Stimulated activated CD4-positive, alpha-beta T cell treated with anti-CD3 and anti-CD28 coated beads, Interleukin-1b, Interleukin-23, amount 100 ng/mL, for 4 hours (primary cell): ENCODE measurements around the gene CNOT2.
A peak's percentile ranks its signal among the peaks of the same experiment; 100 is the strongest.

Experiments
- DNase-seq, 2 donors: peaks; one replicate each; pipeline ENCODE4 v3.0.0-alpha.2; 2020; ENCODE audit warnings: low read depth in 2 of 2

CNOT2 gene, protein sequence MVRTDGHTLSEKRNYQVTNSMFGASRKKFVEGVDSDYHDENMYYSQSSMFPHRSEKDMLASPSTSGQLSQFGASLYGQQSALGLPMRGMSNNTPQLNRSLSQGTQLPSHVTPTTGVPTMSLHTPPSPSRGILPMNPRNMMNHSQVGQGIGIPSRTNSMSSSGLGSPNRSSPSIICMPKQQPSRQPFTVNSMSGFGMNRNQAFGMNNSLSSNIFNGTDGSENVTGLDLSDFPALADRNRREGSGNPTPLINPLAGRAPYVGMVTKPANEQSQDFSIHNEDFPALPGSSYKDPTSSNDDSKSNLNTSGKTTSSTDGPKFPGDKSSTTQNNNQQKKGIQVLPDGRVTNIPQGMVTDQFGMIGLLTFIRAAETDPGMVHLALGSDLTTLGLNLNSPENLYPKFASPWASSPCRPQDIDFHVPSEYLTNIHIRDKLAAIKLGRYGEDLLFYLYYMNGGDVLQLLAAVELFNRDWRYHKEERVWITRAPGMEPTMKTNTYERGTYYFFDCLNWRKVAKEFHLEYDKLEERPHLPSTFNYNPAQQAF

DNA sequence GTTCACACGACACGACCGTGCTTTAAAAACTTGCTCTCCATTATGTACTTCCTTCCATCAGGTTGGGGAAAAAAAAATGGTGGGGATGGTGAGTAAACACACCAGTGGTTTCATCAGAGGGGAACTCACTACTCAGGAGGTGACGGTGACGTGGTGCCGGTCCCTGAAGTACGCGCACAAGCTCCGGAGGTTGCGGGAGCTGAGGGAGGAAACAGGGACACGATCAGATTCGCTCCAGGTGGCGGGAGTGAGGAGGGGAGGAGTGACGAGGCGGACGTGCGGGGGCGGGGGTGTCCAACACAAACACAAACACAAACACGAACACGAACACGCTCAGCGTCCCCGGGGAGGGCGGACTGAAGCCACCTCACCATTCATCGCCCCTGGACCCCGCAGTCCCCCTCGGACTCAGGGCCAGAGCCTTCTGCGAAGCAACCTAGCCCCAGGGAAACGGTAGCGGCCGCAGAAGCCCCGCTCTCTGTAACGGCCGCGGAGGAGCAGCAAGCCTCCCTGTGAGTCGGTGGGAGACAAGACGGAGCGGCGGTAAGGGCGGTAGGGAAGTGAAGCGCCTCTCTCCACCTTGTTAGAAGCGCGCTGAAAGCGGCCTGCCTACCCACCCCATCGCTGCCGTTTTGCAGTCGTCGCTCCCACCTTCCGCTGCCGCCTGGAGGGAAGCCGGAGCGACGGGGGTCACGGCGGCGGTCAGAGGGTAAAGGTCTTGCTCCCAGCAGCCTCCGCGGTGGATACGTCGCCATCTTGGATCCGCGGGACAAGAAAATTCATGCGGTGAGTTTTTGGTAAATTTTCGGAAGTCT lies at the start of gene CNOT2:
CNOT2 (plus strand) TSS at position 739 of the 815 bp plus-strand sequence. CDS start 34,794 bp downstream, outside the sequence.
- DNase-seq = peak; percentile 82 to 85

DNA sequence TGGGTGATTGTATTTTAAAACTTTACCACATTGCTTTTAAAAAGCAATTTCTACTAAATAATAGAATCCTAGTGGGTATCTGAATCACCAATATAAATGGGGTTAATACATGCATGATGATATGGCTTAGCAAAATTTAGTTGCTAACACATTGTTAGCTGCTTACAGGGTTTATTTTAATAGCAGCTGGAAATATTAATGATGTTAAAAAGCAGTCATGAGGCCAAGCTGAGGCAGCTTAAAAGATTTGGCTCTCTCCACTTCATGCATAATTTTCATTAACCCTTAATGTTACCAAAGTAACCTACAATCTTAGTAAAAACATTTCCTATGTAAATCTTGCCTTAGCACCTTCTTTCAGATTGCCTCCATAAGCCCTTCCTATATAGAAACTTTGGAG lies 49.2 kb upstream of the CNOT2 start:
- DNase-seq = no peak

DNA sequence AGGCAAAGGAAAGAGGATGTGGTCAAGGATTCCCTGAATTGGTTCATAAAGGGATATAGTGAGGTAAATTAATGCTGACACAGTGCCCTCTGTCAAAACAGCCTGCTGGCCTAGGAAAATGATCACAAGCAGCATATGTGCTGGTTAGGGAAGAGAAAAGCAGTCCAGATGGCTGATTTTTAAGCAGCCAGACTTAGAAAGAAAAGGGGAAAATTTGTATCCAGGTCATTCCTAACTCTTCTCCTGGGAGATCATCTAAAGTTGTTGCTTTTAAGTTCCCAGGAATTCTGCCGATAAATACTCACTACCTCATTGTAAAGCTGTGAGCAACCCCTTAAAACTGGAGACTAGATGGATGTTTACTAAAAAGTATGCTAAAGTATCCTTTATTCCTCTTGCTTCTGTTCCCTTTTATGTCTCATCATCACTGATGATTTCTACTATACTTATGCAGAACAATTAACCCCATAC lies 46.4 kb upstream of the CNOT2 start:
- DNase-seq = no peak

DNA sequence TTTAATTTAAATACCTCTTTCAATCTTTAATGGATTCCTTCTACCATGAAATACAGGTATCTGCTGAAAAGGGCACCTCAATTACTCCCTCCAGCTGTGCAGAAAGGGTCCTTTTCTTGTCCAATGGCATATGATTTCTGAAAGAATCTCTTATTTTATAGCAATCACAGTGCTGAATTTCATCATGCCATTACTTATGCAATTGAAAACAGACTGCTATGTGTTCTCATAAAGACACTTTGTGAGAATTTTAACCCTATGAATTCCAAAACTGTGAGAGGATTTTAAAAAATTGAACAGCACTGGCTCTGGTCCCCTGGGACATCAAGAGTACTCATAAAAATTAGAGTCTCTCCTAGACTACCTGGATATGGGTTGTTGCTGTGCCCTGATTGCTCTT lies 45.9 kb upstream of the CNOT2 start:
- DNase-seq = no peak

DNA sequence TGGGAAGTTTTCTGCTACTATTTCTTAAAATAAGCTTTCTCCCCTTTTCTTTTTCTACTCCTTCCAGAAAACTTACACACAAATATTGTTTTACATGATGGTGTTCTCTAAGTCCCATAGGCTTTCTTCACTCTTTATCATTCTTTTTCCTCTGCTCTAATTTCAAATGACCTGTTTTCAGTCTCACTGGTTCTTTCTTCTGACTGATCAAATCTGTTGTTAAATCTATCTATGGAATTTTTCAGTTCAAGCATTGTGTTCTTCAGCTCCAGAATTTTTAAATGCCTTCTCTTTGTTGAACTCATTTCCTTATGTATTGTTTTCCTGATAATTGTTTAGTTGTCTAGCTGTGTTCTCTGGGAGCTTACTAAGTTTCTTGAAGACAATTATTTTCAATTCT lies 29.5 kb upstream of the CNOT2 start:
- no peak for DNase-seq

DNA sequence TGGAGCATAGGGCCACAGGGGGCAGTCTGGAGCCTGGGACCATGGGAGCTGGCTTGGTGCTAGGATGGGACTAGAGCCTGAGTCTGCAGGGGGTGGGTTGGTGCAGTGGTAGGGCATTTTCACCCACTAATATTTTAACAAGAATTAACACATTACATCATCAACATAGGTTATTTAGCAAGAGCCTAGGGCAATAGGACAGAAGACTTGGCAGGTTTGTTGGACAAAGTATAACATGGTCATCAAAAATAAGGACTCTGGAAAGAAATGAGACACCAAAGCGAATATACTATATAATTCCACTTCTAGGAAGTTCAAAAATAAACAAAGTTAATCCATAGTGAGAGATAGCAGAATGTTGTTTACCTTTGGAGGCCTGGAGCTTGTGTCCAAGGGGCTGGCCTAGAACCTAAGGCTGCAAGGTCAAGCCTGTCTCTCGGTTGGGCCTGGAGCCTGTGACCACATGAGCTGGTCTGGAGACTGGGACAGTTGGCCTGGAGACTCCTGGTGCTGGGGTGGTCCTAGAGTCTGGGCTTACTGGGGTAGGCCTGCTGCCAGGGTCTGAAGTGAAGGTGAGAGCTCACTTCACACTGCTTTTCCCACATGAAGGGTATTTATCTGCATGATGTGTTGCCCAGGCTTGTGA lies 28.1 kb upstream of the CNOT2 start:
- no peak for DNase-seq

DNA sequence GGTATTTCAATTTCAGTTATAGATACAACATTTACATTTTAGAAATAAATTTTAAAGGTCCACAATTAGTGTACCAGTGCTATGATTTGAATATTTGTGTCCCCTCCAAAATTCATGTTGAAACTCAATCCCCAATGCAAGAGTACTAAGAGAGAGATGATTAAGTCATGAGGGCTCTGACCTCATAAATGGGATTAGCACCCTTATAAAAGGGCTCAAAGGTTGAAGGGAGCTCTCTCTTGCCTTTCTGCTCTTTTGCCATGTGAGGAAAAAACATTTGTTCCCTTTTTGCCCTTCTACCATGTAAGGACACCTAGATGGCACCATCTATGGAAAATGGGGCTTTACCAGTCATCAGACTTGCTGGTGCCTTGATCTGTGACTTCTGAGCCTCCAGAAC lies 25.8 kb upstream of the CNOT2 start:
- DNase-seq = no peak

DNA sequence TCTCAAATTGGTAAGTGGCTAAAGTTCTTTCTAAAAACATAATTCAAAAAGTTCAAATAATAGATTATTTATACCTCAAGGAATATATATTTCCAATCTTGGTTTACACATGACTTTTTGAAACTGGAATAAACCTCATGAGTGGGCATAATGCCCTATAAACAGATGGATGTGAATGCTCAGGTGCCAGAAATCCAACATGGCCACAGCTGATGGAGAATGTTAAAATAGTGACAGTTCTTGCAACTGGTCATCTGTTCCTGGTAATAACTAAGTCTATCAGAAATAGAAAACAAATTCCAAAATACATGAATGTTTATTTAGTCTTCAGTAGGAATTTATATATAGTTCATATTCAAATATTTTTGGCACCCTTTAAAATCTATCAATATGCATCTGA lies 21.6 kb upstream of the CNOT2 start:
- DNase-seq = no peak

DNA sequence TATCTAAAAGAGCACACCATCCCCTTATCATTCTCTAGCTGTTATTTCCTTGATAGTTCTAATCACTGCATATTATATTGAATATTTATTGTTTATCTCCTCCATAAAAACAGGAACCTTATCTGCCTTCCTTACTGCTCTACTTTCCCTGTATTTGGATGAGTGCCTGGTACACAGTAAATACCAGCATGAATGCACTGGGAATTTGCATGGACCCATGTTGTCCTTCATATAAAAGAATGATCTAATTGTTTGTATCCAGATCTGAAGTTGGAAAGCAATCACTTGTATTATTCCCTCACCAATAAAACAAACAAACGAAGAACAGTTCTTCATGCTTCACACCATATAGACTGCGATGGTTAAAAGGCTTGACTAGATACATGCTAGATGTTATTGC lies 15.3 kb upstream of the CNOT2 start:
- DNase-seq = no peak

DNA sequence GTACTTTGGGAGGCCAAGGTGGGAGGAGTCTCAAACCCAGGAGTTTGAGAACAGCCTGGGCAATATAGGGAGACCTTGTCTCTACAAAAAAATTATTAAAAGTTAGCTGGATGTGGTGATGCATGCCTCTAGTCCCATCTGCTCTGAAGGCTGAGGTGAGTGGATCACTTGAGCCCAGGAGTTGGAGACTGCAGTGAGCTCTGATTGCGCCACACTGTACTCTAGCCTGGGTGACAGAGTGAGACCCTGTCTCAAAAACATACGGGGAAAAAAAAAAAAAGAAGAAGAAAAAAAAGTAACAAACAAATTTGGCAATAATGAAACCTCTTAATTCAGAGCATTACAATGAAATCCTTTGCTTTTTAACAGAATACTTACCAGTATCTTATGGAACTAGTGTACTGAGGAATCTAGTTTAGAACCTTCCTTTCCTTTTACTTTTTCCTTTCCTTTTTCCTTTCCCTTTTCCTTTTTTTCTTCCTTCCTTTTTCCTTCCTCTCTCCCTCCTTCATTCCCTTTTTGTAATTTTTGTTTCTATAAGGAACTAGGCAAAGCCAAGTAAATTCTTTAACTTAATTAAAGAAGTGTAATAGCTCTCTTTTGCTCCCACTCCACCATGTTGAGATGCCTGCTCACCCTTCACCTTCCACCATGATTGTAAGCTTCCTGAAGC lies 12.2 kb upstream of the CNOT2 start:
- DNase-seq = no peak

DNA sequence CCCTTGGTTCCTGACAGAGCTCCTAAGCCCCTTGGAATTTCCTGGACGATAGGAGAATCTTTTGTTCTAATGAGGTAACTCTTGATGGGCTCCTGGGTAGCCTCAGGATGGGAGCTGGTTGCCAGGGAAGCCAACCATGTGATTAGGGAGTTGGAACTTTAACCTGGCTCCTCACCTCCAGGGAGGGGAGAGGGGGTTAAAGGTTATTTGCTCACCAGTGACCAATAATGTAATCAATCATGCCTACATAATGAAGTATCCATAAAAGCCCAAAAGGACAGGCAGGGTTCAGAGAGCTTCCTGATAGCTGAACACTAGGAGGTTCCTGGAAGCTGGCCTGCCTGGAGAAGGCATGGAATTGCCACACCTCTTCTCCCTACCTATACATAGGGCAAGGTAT lies 6.2 kb upstream of the CNOT2 start:
- no peak for DNase-seq

DNA sequence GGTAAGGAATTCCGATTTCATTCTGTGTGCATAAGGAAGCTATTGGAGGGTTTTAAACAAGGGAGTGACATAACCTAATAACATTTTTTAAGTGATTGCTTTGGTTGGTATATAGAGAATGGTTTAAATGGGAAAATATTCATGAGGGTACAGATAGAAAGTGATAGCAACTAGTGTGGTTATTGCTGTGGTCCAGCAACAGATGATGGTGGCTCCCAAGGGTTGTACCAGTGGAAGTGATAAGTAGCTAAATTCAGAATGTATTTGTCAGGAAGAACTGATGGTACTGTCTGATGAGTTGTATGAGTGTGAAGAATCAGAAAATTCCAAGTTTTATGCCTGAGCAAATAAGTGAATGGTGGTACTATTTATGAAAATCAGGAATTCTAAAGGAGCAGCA lies 2.6 kb upstream of the CNOT2 start:
- DNase-seq = no peak

DNA sequence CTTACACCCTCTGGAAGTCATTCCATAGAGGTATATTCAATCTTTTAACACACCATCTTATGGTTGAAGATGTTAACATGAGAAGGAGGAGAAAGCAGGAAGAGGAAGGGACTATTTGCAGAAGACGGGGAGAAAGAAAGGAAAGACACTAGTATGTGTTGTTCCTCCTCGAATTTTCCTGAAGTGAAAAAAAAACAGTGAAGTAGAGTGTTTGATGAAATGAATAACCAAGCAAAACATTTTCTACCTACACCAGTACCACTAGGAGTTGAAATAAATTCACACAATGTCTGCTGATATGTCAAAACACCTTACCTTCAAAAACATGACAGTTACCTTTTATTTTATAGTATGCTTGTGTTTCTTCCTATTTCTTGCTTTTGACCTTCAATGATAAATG lies 1.4 kb upstream of the CNOT2 start:
- DNase-seq = no peak

DNA sequence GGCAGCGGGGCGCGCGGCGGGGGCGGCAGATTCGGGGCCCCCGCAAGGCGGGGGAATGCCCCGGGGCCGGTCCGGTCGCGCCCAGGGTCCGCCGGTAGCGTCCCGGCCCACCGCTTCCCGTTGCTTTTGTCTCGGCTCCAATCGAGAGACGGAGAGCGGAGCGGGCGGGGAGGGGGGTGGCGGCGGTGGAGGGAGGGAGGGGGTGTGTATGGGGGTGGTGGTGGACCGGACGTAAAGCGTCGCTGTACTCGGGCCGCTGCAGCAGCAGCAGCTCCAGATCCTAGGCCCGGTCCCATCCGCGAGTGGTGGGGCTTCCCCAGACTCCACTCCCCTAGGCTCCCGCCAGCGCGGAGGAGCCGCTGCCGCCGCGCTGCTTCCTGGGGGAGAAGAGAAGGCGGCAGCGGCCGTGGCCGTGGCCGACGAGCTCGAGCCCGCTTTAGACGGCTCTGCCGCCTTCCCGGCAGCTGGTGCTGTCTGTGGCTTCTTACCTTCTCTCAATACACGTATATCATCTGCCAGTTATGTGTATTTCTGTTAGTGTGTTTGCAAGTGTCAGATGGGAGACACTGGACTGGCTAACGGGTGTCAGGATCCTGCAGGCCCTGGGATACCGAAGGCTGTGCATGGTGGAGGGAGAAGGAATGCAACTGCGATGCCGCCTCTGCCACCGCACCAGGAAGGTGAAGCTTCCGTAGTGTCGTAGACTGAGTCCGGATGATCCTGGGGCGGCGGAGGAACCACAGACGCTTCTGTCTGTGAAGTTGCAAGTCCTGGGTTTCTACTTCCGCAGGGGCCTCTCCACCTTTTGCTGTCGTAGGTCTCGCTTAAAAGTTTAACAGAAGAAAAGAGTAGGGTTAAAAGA lies 508 bp downstream of the CNOT2 start:
- peak; percentile 44 to 56 for DNase-seq

DNA sequence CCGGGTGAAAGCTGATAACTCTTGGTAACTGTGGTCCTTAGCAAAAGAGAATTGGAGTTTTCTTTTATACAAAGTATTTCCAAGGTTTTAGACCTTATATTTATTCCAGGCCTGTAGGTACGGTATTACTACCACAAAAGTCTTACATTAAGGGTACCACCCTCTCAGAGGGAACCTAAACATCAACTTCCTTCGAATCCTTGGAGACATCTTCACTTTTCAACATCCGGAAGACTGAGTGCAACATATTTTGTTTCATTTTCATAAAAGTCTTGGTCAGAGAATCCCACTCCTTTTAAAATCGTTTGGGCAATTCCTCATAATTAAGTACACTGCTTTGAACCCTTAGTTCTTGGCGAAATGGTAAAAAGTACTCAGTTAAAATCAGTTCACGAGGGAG lies 1.2 kb downstream of the CNOT2 start:
- no peak for DNase-seq

DNA sequence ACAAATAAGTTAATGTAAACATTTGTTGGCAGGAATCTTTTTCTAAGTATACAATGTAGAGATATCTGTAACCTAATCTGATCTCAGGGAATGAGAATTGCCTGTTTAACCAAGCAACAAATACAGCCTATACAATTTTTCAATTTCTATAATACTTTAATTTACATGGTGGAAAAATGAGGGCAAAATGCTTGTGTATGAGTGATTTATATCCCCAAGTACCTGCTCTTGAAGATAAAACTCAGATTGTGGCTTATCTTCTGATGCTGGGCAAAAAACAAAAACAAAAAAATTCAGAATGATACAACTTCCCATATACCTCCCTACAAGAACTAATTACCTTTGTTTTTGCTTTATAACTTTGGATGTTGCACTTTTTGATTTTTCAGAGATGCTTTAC lies 2.2 kb downstream of the CNOT2 start:
- DNase-seq = no peak

DNA sequence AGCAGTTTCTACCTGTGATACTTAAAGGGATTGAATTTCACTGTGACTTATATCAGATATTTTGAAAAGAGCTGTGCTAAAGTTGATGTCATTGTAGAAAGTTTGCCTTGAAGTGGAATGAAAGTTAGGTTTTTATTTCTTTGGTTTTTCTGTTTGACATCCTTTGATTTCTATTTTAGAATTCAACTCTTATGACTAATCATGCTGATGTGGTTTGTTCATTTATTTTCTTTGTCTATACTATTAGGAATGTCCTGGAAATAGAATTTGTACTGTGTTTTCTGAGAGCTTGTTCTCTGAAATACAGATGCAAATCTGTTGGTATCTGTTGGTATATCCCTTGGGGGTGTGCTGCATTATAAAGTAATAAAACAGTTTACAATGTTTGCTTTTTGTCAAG lies 3.3 kb downstream of the CNOT2 start:
- DNase-seq = no peak

DNA sequence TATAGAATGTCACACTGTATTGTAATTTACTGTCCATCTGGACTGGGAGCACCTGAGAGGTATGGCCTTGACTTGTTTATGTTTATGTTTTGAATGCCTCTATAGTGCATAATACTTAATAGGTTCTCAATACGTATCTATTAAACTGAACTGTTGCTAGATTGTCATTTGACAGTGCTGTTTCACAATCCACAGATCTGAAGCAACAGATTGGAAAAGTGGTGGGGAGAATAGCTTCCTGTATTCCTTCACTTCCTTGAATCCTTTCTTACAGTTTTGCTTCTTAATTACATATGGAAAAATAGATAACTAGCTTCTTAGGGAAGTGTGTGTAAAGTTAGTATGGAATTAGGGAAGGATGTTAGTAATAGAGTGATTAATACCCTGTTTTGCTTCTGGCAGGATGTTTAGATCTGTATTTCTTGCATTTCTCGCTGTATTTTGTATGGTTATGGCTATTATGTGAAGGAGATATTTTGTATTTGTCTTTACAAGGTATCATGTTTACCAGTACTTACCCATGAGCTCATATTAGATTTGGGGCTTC lies 4.5 kb downstream of the CNOT2 start:
- no peak for DNase-seq

DNA sequence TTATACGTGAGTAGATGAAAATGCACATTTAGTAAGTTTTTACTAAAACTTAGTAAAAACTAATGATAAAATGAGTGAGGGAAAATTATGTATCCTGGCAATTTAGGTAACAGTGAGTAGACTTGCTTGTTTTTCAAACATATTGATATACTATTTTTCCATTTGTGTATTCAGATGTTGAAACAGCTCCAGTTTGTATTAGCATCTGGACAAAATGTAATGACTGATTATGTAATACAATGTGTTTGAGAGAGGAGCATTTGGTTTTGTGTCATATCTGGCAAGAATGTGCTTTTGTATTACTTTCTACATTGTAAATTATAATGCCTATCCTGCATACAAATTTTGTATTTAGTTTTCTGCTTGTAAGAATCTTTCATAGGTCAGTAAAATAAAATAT lies 5.6 kb downstream of the CNOT2 start:
- no peak for DNase-seq

DNA sequence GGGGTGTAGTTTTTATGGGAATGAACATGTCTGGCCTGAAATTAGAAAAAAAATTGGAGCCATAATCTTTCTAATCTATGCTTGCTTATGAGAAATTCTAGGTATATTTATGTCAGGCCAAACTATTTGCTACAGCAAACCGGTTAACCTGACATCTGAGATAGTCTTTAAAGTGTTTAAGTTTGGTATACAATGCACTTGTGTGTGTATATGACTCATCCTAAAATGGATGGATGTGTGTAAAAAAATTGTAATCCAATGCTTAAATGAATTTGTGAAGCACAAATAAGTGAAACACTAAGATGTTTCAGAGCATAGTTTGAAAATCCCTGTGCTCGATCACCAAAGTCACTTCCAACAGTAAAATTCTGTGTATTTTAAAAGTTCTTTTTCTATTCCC lies 6.7 kb downstream of the CNOT2 start:
- no peak for DNase-seq
